Measurements from ENCODE around the gene NTSR2. TPM values are rescaled to one million over a fixed set of nuclear protein-coding genes. Genes with fewer than 3 reads are reported as not detected.

NTSR2 gene
- total RNA-seq, 1 experiment from 2014 or later = not detected

- Mint-ChIP-seq H3K4me3 (ENCODE audit: low read depth, unreplicated experiment) (no peak overlapping the region), H3K4me1 (ENCODE audit: low read depth, unreplicated experiment) (peaks cover 22% of the 10 kb centered on the region), H3K27me3 (ENCODE audit: unreplicated experiment) (peaks cover 36% of the 10 kb centered on the region), H3K36me3 (ENCODE audit: insufficient read depth, unreplicated experiment) (no peaks in the 10 kb centered on the region), H3K27ac (ENCODE audit: unreplicated experiment) (no peak overlapping the region), H3K9me3 (ENCODE audit: low read depth, unreplicated experiment) (peaks cover 3% of the 10 kb centered on the region)
- intact Hi-C loops (cut with micrococcal nuclease; ENCODE audit: unreplicated experiment) = no loop called here
- no peak for DNase-seq
- CTCF ChIA-PET = no interaction called here
- TF ChIP-seq CTCF (IDR thresholded peaks at IDR 0.05; ENCODE audit: unreplicated experiment) = no peak
- BruUV-seq (replicated peaks) = no TSS peak
Observed at GRCh38 chr2:11659851-11660250, 10.1 kb downstream of the NTSR2 start.

DNA sequence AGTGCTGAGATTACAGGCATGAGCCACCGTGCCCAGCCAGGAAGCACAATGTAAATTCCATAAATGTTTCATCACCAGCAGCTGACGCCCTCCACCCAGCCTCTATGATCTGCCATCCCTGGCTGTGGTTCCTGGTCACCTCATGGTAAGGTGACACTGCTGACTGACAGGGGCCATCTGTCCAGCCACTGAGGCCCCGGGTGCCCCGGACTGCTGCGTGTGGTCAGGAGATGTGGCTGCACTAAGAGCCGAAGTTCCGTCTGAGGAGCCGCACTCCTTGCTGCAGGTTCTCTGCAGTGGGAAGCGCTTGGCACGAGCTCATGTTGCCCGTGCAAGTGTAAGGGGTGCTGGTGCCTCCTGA, 10.9 kb downstream of the NTSR2 start:
- H3K27me3 Mint-ChIP-seq (ENCODE audit: unreplicated experiment) = peaks cover 36% of the 10 kb centered on the region
- H3K4me1 Mint-ChIP-seq (ENCODE audit: low read depth, unreplicated experiment) = peaks cover 22% of the 10 kb centered on the region
- no TSS peak for BruUV-seq (replicated peaks)
- no peak overlapping the region for H3K27ac Mint-ChIP-seq (ENCODE audit: unreplicated experiment)
- H3K9me3 Mint-ChIP-seq (ENCODE audit: low read depth, unreplicated experiment) = peaks cover 3% of the 10 kb centered on the region
- no peaks in the 10 kb centered on the region for H3K36me3 Mint-ChIP-seq (ENCODE audit: insufficient read depth, unreplicated experiment)
- no peak for DNase-seq
- intact Hi-C loops (cut with micrococcal nuclease; ENCODE audit: unreplicated experiment) = no loop called here
- no peak overlapping the region for H3K4me3 Mint-ChIP-seq (ENCODE audit: low read depth, unreplicated experiment)
- CTCF ChIA-PET = no interaction called here
- TF ChIP-seq CTCF (IDR thresholded peaks at IDR 0.05; ENCODE audit: unreplicated experiment) = no peak

GRCh38 chr2:11658208-11659114, 11.5 kb downstream of the NTSR2 start:
- CTCF ChIA-PET = no interaction called here
- TF ChIP-seq CTCF (IDR thresholded peaks at IDR 0.05; ENCODE audit: unreplicated experiment) = no peak
- DNase-seq = no peak
- H3K9me3 Mint-ChIP-seq (ENCODE audit: low read depth, unreplicated experiment) = peaks cover 3% of the 10 kb centered on the region
- no peaks in the 10 kb centered on the region for H3K36me3 Mint-ChIP-seq (ENCODE audit: insufficient read depth, unreplicated experiment)
- no TSS peak for BruUV-seq (replicated peaks)
- peaks cover 16% of the 10 kb centered on the region for H3K4me1 Mint-ChIP-seq (ENCODE audit: low read depth, unreplicated experiment)
- H3K27ac Mint-ChIP-seq (ENCODE audit: unreplicated experiment) = no peak overlapping the region
- intact Hi-C loops (cut with micrococcal nuclease; ENCODE audit: unreplicated experiment) = no loop called here
- H3K4me3 Mint-ChIP-seq (ENCODE audit: low read depth, unreplicated experiment) = no peak overlapping the region
- H3K27me3 Mint-ChIP-seq (ENCODE audit: unreplicated experiment) = peaks cover 36% of the 10 kb centered on the region

DNA sequence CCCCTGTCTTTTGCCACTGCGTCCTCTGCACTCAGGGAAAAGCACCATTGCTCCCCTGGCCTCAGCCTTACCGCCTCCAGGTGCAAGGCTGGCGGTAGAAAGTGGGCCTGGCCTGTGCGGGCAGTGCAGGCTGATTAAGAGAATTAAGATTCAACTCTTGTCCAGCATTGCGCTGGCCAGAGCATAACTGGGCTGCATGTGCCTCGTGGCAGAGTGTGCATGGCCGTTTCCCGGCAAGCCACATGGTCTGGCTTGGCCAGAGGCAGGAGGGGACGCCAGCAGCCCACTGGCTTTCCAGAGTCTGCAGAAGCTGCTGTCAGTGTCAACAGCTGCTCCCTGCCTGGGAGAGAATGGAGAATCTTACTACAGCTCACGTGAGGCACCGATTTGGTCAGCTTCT, 12.3 kb downstream of the NTSR2 start:
- CTCF ChIA-PET = no interaction called here
- Mint-ChIP-seq H3K4me1 (ENCODE audit: low read depth, unreplicated experiment) (peaks cover 10% of the 10 kb centered on the region), H3K36me3 (ENCODE audit: insufficient read depth, unreplicated experiment) (no peaks in the 10 kb centered on the region), H3K27me3 (ENCODE audit: unreplicated experiment) (peaks cover 36% of the 10 kb centered on the region), H3K4me3 (ENCODE audit: low read depth, unreplicated experiment) (no peak overlapping the region), H3K27ac (ENCODE audit: unreplicated experiment) (no peak overlapping the region), H3K9me3 (ENCODE audit: low read depth, unreplicated experiment) (peaks cover 3% of the 10 kb centered on the region)
- TF ChIP-seq CTCF (IDR thresholded peaks at IDR 0.05; ENCODE audit: unreplicated experiment) = no peak
- intact Hi-C loops (cut with micrococcal nuclease; ENCODE audit: unreplicated experiment) = no loop called here
- DNase-seq = no peak
- no TSS peak for BruUV-seq (replicated peaks)
